CD4-positive, alpha-beta T cell treated with Interleukin-21 for 1 hour (primary cell): ENCODE measurements around the gene PIEZO2.
"Not testable (repeated sequence)": the region's sequence is repeated elsewhere in the genome, so short reads cannot be mapped to it uniquely, and the experiment has no call there.

Experiments used
- DNase-seq: peaks from one replicate; pipeline ENCODE4 v3.0.0-alpha.2; 2020

PIEZO2 gene

GRCh38 chr18:10877987-10878386, 271.4 kb downstream of the PIEZO2 start:
- no peak for DNase-seq

DNA sequence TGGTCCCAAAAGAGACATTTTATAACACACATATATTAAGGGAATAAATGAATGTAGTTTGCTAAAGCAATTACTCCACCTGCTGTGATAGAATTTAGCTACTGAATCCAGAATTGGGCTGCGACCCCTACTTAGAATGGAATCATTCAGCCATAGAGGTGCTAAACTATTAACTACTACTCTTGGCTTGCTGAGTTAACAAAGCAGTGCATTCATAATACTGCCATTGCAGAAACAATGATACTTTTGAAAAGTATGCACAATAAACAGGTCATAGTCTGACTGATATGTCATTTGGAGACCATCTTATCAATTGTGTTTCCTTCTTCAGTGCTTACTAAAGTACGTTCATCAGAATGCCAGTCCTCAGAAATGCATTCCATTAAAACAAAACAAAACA, 273.6 kb downstream of the PIEZO2 start:
- no peak for DNase-seq

- DNase-seq: no peak
These were observed 277.1 kb downstream of the PIEZO2 start for GRCh38 chr18:10872304-10872703.

DNA sequence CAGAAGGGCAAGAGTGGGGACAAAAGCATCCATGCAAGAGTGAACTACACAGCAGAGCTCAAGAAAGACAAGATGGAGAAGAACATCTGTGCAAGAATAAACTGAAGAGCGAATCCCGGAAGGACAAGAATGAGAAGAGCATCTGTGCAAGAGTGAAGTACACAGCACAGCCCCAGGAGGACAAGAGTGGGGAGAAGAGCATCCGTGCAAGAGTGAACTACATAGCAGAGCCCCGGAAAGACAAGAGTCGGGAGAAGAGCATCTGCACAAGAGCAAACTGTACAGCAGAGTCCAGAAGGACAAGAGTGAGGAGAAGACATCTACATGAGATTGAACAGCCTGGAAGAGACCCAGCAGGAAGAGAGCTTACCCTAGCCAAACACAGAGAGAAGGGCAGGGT, 284.6 kb downstream of the PIEZO2 start:
- no peak for DNase-seq

- DNase-seq: no peak
These were observed 286.3 kb downstream of the PIEZO2 start for GRCh38 chr18:10863026-10863425.

- no peak for DNase-seq
These were observed 288.4 kb downstream of the PIEZO2 start for GRCh38 chr18:10860928-10861327.

DNA sequence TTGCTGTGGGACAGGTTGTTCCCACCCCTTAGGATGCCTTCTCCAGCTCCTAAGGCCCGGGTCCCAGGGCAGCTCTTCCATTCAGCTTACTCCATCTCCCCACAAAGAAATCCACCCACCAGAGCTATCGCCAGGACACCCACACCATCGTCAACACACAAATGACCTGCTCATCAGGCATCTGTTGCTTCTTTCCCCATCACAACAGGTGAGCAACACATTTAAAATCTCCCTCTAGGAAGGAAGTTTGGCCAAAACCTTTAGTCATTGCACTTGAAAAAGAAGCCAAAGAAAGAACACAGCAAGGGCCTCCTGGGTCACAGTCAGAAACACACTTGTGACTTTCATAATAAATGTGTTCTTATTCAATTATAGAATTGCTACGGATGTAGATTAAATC, 289.0 kb downstream of the PIEZO2 start:
- DNase-seq: no peak

GRCh38 chr18:10858477-10858876, 290.9 kb downstream of the PIEZO2 start:
- DNase-seq: no peak

DNA sequence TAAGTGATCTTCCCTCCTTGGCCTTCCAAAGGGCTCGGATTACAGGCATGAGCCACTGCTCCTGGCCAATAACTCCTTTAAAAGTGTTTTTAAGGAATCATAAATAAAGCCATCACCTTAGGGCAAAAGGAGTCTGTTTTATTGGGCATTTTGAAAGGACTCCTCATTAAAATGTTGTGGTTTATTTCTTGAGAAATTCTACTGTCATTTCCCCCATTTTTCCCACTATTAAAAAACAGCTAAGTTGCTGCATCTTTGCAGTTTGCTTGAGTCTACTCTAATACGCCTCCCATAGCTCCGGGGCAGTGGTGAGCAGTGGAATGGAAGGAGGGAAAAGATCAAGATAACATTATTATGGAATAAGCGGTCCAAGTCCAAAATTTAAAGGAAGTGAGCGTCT, 293.2 kb downstream of the PIEZO2 start:
- DNase-seq: no peak

GRCh38 chr18:10852385-10853303, 296.7 kb downstream of the PIEZO2 start:
- DNase-seq: no peak

DNA sequence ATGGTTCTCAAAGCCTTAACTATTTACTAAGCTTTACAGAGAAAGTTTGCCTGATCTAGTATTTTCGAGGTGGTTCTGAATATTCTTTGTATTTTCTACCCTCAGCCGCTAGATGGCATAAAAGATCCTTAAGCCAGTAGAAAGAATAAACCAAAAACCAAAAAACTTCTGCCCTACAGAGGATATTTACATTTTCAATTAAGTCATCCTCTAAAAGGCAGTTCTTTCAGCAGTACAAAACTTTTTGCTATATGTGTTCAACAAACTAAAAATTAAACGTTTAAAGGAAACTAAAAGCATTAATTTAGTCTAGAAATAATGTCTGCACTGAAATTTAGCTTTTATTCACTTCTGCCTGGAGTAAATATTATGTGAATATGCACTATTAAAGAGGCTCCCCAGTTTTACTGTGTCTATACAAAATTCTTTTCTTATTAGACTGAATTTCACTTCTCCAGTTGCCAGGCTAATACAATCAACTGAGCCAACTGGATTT, 297.5 kb downstream of the PIEZO2 start:
- DNase-seq: peak; percentile 35

- no peak for DNase-seq
These were observed 298.5 kb downstream of the PIEZO2 start for GRCh38 chr18:10850840-10851239.

- no peak for DNase-seq
These were observed 299.2 kb downstream of the PIEZO2 start for GRCh38 chr18:10850216-10850615.

GRCh38 chr18:10847907-10848306, 301.5 kb downstream of the PIEZO2 start:
- no peak for DNase-seq

DNA sequence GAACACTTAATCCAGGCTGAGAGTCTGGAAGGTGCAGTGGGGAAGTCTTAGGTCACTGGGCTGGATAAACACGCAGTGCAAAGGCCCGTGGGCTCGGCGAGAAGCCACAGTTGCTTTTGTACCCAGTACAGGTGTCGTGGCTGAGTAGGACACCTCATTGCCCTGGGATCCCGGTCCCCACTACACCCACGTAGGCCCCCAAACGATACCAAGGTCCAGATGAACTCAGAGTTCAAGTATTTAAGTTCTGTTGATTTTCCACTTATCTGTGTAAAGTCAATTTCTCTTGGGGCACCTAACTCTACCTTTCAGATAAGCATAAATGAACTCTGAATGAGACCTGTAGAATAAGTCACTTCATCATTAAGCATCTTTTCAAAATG, 302.0 kb downstream of the PIEZO2 start:
- DNase-seq: no peak

- DNase-seq: no peak
These were observed 302.5 kb downstream of the PIEZO2 start for GRCh38 chr18:10846657-10847407.

DNA sequence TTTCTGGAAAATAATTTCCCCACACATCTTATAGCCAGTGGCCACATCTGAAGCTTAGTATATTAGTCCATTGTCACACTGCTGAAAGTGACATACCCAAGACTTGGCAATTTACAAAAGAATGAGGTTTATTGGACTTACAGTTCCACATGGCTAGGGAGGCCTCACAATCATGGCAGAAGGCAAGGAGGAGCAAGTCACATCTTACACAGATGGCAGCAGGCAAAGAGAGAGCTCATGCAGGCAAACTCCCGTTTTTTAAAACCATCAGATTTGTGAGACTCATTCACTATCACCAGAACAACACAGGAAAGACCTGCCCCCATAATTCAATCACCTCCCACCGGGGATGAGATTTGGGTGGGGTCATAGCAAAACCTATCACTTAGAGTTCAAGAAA, 303.3 kb downstream of the PIEZO2 start:
- not testable (repeated sequence) for DNase-seq

- no peak for DNase-seq
These were observed 305.8 kb downstream of the PIEZO2 start for GRCh38 chr18:10843565-10843964.

DNA sequence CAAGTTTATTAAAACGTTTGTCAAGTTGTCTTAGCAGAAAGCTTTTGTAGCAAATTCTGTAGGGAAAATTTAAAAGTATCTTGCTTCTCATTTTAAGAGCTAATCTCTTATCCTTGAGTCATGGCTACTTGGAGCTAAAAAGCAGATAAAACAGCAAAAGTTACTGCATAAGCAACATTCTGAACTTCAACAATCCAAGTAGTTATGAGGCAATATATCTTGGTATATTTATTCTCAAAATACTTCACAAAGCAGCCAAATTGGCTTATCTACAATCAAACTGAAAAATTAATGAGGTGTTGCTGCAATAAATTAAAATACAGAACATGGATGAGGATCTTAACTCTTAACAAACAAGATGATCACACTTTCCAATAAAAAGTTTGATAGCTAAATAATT, 306.5 kb downstream of the PIEZO2 start:
- no peak for DNase-seq

GRCh38 chr18:10842371-10842770, 307.0 kb downstream of the PIEZO2 start:
- DNase-seq: no peak

GRCh38 chr18:10841203-10841602, 308.2 kb downstream of the PIEZO2 start:
- no peak for DNase-seq

GRCh38 chr18:10840743-10841142, 308.6 kb downstream of the PIEZO2 start:
- no peak for DNase-seq

GRCh38 chr18:10839421-10839820, 309.9 kb downstream of the PIEZO2 start:
- DNase-seq: no peak

- DNase-seq: no peak
These were observed 310.8 kb downstream of the PIEZO2 start for GRCh38 chr18:10838553-10838952.
